HG03571 (cell line): ENCODE data around the gene PXYLP1.
"Not testable (repeated sequence)": the region's sequence is repeated elsewhere in the genome, so short reads cannot be mapped to it uniquely, and the experiment has no call there.

ENCODE experiments used
- ATAC-seq: cut with Tn5 transposase; IDR thresholded peaks from one replicate; pipeline ENCODE4 v1.9.1; 2021; ENCODE audit not compliant: unreplicated experiment

Gene PXYLP1

GRCh38 chr3:141231101-141231951 lies at the start of gene PXYLP1:
Gene PXYLP1 (plus strand): TSS chr3:141231825. CDS start chr3:141260176, 28,351 bp downstream.
- ATAC-seq, result peak; percentile 97

- ATAC-seq, result no peak
These were observed 48.0 kb upstream of the PXYLP1 start for GRCh38 chr3:141183606-141184005.

GRCh38 chr3:141184430-141184829 lies 47.2 kb upstream of the PXYLP1 start:
- no peak for ATAC-seq

- no peak for ATAC-seq
These were observed 40.4 kb upstream of the PXYLP1 start for GRCh38 chr3:141191097-141191749.

- ATAC-seq, result peak; percentile 99
These were observed 39.3 kb upstream of the PXYLP1 start for GRCh38 chr3:141192345-141192744.

GRCh38 chr3:141193066-141193830 lies 38.4 kb upstream of the PXYLP1 start:
- ATAC-seq, result no peak

GRCh38 chr3:141201122-141201521 lies 30.5 kb upstream of the PXYLP1 start:
- ATAC-seq, result no peak

GRCh38 chr3:141202682-141203081 lies 28.9 kb upstream of the PXYLP1 start:
- ATAC-seq, result no peak

- no peak for ATAC-seq
These were observed 27.8 kb upstream of the PXYLP1 start for GRCh38 chr3:141203866-141204265.

- ATAC-seq, result no peak
These were observed 27.3 kb upstream of the PXYLP1 start for GRCh38 chr3:141204343-141204742.

GRCh38 chr3:141211306-141211705 lies 20.3 kb upstream of the PXYLP1 start:
- not testable (repeated sequence) for ATAC-seq

GRCh38 chr3:141212101-141212500 lies 19.5 kb upstream of the PXYLP1 start:
- no peak for ATAC-seq

GRCh38 chr3:141212555-141212954 lies 19.1 kb upstream of the PXYLP1 start:
- ATAC-seq, result no peak

- no peak for ATAC-seq
These were observed 14.7 kb upstream of the PXYLP1 start for GRCh38 chr3:141216975-141217374.

GRCh38 chr3:141217389-141217788 lies 14.2 kb upstream of the PXYLP1 start:
- ATAC-seq, result no peak

- no peak for ATAC-seq
These were observed 13.3 kb upstream of the PXYLP1 start for GRCh38 chr3:141218162-141218835.

- no peak for ATAC-seq
These were observed 12.7 kb upstream of the PXYLP1 start for GRCh38 chr3:141218926-141219325.

- ATAC-seq, result no peak
These were observed 7.9 kb upstream of the PXYLP1 start for GRCh38 chr3:141223673-141224166.

GRCh38 chr3:141225939-141226338 lies 5.7 kb upstream of the PXYLP1 start:
- ATAC-seq, result no peak

- ATAC-seq, result no peak
These were observed 4.4 kb upstream of the PXYLP1 start for GRCh38 chr3:141227216-141227615.

GRCh38 chr3:141227752-141228151 lies 3.9 kb upstream of the PXYLP1 start:
- ATAC-seq, result no peak
